Heart left ventricle (tissue), 16 donors: ENCODE results near the gene SPATS2L. TPM values are rescaled to one million over a fixed set of nuclear protein-coding genes. Genes with fewer than 3 reads are reported as not detected.

Experiments
- ATAC-seq, 4 donors: fragments of 200-7000 bp; cut with Tn5 transposase; one replicate each; pipeline ENCODE4 v1.9.1; 2020 to 2022; ENCODE audit warnings: moderate library complexity in 4 of 4, mild to moderate bottlenecking in 3 of 4, moderate number of reproducible peaks in 1 of 4
- DNase-seq, 5 donors: peaks; one replicate each; pipeline ENCODE4 v3.0.0-alpha.2; 2020
- H3K27ac ChIP-seq, 12 donors: fragments of 200-600 bp; sonication (generic) in 4 of 12; one replicate each; pipeline versions ENCODE4 v1.5.0 to v1.8.0; 2016 to 2022; ENCODE audit warnings: mild to moderate bottlenecking in 2 of 12
- H3K27me3 ChIP-seq, 9 donors: fragments of 200-600 bp; sonication (generic) in 2 of 9; one replicate each; pipeline versions ENCODE4 v1.5.1 to v1.8.0; 2016 to 2022; ENCODE audit warnings: mild to moderate bottlenecking in 3 of 9
- H3K36me3 ChIP-seq, 9 donors: fragments of 200-600 bp; sonication (generic) in 2 of 9; one replicate each; pipeline versions ENCODE4 v1.5.0 to v1.8.0; 2018 to 2022; ENCODE audit warnings: mild to moderate bottlenecking in 2 of 9
- H3K4me1 ChIP-seq, 12 donors: fragments of 200-600 bp; sonication (generic) in 4 of 12; one replicate each; pipeline versions ENCODE4 v1.5.0 to v1.8.0; 2016 to 2022; ENCODE audit warnings: mild to moderate bottlenecking in 3 of 12
- H3K4me3 ChIP-seq, 12 donors: fragments of 200-600 bp; sonication (generic) in 4 of 12; one replicate each; pipeline versions ENCODE4 v1.5.0 to v1.8.0; 2017 to 2022; ENCODE audit warnings: mild to moderate bottlenecking in 9 of 12, moderate library complexity in 4 of 12
- H3K9me3 ChIP-seq, 12 donors: fragments of 200-600 bp; sonication (generic) in 4 of 12; one replicate each; pipeline versions ENCODE4 v1.5.0 to v1.8.0; 2016 to 2022; ENCODE audit warnings: mild to moderate bottlenecking in 1 of 12
- POLR2A ChIP-seq, 2 donors: fragments of 450-650 bp; IDR thresholded peaks; one replicate each; pipeline ENCODE4 v1.6.1; 2017; ENCODE audit warnings: antibody characterized with exemption in 2 of 2, mild to moderate bottlenecking in 2 of 2, moderate library complexity in 2 of 2
- WGBS, 4 donors: extraction: QIAGEN DNeasy Blood & Tissue Kit in 2 of 4; methylation state at CpG; one replicate each; pipeline versions ENCODE4 v1.1.5 to v1.1.7; 2013 to 2018; 5-methylcytosine and 5-hydroxymethylcytosine counted together
- intact Hi-C, 10 donors: fragments of 100-400 bp; cut with DNase I; formaldehyde crosslinking; loops; one replicate each; pipeline versions ENCODE4 v1.11.1 to v1.14.2; 2022
- polyA plus RNA-seq, 2 donors: library from polyadenylated mRNA; stranded (reverse); fragments of 200-250 nt; gene quantifications; one replicate each; pipeline ENCODE4 v1.2.3, GENCODE V29; 2013
- total RNA-seq, 9 donors: library from RNA; depleted of rRNA in 2 of 9; stranded (reverse); fragments of >200 nt in 2 of 9; fragmentation: NEBNext Ultra II Directional in 3 of 9; extraction: Animal tissue kit (Norgen Biotek cat#: 25700) in 3 of 9; gene quantifications; one replicate each; pipeline versions ENCODE4 v1.1.0 to v1.2.4, GENCODE V29; 2016 to 2023
- TF ChIP-seq, protein P1 (sequence below), 12 donors: fragments of 200-600 bp; sonication (generic) in 4 of 12; IDR thresholded peaks; one replicate each; pipeline versions ENCODE4 v1.5.0 to v1.8.0; 2018 to 2022; ENCODE audit warnings: antibody characterized with exemption in 12 of 12, mild to moderate bottlenecking in 5 of 12
- donor health status: ischemic (EF 13 %, LVEDD 7.1; RV severe dilation, severe dysfunction).
- donor health status: healthy with polysubstance abuse.
- donor health status: DM: no; HTN: yes; CAD: no.
- donor health status: DM: no; HTN: no; CAD: no.
- donor health status: ischemic (EF 25% LVEDD 6.9; RV normal size, moderate dysfunction).
- donor health status: ischemic (EF 25% LVEDD 5.7; RV mildly dilated, moderate dysfunction).
- donor health status: healthy.
- donor health status: DM: yes; HTN: yes; CAD: no.
- donor health status: ischemic (EF 35%, LVEDD 5.7; RV mildly dilated, moderate dysfunction).
- donor health status: nonischemic (EF 11% LVEDD 7.7; RV severe dilation, severe dysfunction).
- donor health status: DM: yes; HTN: yes; CAD: no.
- donor health status: PGD.
- donor health status: ischemic (EF 29% LVEDD 5.4; RV normal size, mild dysfunction).
- donor health status: nonischemic (EF 23%, LVEDD 6.1; RV moderate dilation, normal function).

SPATS2L gene
- total and polyA plus RNA-seq, 11 donors: 34.9 to 177 (median 102) TPM

GRCh38 chr2:200321780-200322534, 15.5 kb downstream of the SPATS2L start:
- WGBS, 4 donors: 57 to 80% (median 68%) methylated on average over 6 of the region's 6 CpGs
- peak in 3 of 4 donors; percentile 8 to 29 (median 22) for ATAC-seq
- Histone ChIP-seq H3K9me3 (no peaks in the 10 kb centered on the region), H3K27ac (peak overlapping the region in 5 of 12 donors; percentile 21 to 54 (median 31)), H3K36me3 (no peaks in the 10 kb centered on the region), H3K4me1 (peaks cover 3 to 54% (median 29%) of the 10 kb centered on the region in 12 donors), H3K27me3 (no peaks in the 10 kb centered on the region), H3K4me3 (no peak overlapping the region)
- TF ChIP-seq POLR2A (IDR thresholded peaks at IDR 0.05): no peak
- TF ChIP-seq, protein P1, sequence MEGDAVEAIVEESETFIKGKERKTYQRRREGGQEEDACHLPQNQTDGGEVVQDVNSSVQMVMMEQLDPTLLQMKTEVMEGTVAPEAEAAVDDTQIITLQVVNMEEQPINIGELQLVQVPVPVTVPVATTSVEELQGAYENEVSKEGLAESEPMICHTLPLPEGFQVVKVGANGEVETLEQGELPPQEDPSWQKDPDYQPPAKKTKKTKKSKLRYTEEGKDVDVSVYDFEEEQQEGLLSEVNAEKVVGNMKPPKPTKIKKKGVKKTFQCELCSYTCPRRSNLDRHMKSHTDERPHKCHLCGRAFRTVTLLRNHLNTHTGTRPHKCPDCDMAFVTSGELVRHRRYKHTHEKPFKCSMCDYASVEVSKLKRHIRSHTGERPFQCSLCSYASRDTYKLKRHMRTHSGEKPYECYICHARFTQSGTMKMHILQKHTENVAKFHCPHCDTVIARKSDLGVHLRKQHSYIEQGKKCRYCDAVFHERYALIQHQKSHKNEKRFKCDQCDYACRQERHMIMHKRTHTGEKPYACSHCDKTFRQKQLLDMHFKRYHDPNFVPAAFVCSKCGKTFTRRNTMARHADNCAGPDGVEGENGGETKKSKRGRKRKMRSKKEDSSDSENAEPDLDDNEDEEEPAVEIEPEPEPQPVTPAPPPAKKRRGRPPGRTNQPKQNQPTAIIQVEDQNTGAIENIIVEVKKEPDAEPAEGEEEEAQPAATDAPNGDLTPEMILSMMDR (IDR thresholded peaks at IDR 0.05): no peak
- intact Hi-C loops: no loop called here
- no peak for DNase-seq

- 84 to 96% (median 87%) methylated on average over 1 of the region's 1 CpG for WGBS, 4 donors
- Histone ChIP-seq H3K36me3 (no peaks in the 10 kb centered on the region), H3K4me1 (peaks cover 3 to 48% (median 26%) of the 10 kb centered on the region in 12 donors), H3K4me3 (no peak overlapping the region), H3K27me3 (no peaks in the 10 kb centered on the region), H3K9me3 (no peaks in the 10 kb centered on the region), H3K27ac (peak overlapping the region in 4 of 12 donors; percentile 21 to 54 (median 28))
- DNase-seq: no peak
- intact Hi-C loops: no loop called here
- TF ChIP-seq, protein P1 (IDR thresholded peaks at IDR 0.05): no peak
- no peak for TF ChIP-seq POLR2A (IDR thresholded peaks at IDR 0.05)
- no peak for ATAC-seq
Measured at GRCh38 chr2:200322607-200323006, 16.1 kb downstream of the SPATS2L start.

- H3K36me3 ChIP-seq: no peaks in the 10 kb centered on the region
- peaks cover 3 to 52% (median 26%) of the 10 kb centered on the region in 12 donors for H3K4me1 ChIP-seq
- H3K9me3 ChIP-seq: no peaks in the 10 kb centered on the region
- intact Hi-C loops: no loop called here
- H3K27me3 ChIP-seq: no peaks in the 10 kb centered on the region
- WGBS, 4 donors: 54 to 68% (median 64%) methylated on average over 1 of the region's 1 CpG
- H3K27ac ChIP-seq: no peak overlapping the region
- DNase-seq (no peak), ATAC-seq (no peak)
- TF ChIP-seq POLR2A (IDR thresholded peaks at IDR 0.05): no peak
- TF ChIP-seq, protein P1 (IDR thresholded peaks at IDR 0.05): no peak
- no peak overlapping the region for H3K4me3 ChIP-seq
Measured at GRCh38 chr2:200324362-200324761, 17.9 kb downstream of the SPATS2L start.

DNA sequence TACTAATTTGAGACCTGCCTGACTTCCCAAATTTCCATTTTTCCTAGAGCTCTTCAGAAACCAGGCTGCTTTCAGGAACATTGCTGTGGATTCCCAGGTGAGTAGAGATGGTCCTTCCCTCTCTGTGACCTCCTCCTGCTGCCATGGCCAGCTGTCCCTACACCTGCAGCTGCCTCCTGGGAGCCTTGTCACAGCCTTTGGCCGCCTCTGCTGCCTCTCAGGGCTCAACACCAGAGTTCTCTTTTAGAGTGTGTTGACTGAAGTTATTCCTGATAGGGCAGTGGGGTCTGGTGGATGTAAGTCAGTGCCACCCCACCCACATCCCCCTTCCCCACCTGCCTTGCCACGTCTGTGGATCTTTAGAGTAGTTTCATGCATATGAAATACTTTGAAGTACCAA, 22.9 kb downstream of the SPATS2L start:
- Histone ChIP-seq H3K36me3 (peaks cover 0 to 7% (median 0%) of the 10 kb centered on the region in 9 donors), H3K27me3 (no peaks in the 10 kb centered on the region), H3K4me1 (peaks cover 0 to 45% (median 22%) of the 10 kb centered on the region in 12 donors), H3K9me3 (no peaks in the 10 kb centered on the region), H3K27ac (peak overlapping the region in 4 of 12 donors; percentile 3 to 39 (median 6)), H3K4me3 (no peak overlapping the region)
- no peak for TF ChIP-seq POLR2A (IDR thresholded peaks at IDR 0.05)
- TF ChIP-seq, protein P1 (IDR thresholded peaks at IDR 0.05): no peak
- WGBS, 4 donors: 70 to 90% (median 78%) methylated on average over 2 of the region's 2 CpGs
- intact Hi-C loops: no loop called here
- ATAC-seq (peak in 2 of 4 donors; percentile 33 to 60), DNase-seq (no peak)
